ENCODE data around the gene SPATA1.

DNA sequence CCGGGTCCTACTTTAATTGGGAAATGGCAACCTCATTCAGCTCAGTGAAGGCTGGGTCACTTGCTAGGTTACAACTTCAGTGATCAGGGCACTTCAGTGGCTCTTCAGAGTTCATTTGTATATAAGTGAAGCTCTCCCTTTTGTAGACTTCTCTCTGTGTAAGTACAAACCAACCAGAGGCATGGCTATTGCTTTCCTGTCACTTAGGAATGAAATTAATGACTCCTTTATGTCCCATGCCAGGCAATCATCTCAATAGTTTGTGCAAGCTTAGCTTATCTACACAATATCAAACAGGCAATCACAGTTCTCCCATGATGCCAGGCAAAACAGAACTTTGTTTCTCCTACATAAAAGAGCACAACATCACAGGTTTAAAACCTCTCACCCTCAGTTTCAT, 90.8 kb downstream of the SPATA1 start:
- TF ChIP-seq EZH2 (IDR thresholded peaks at IDR 0.05; ENCODE audit: borderline replicate concordance, insufficient read depth, low read depth, low read length, poor library complexity, severe bottlenecking), result no peak
- TF ChIP-seq, protein P1, sequence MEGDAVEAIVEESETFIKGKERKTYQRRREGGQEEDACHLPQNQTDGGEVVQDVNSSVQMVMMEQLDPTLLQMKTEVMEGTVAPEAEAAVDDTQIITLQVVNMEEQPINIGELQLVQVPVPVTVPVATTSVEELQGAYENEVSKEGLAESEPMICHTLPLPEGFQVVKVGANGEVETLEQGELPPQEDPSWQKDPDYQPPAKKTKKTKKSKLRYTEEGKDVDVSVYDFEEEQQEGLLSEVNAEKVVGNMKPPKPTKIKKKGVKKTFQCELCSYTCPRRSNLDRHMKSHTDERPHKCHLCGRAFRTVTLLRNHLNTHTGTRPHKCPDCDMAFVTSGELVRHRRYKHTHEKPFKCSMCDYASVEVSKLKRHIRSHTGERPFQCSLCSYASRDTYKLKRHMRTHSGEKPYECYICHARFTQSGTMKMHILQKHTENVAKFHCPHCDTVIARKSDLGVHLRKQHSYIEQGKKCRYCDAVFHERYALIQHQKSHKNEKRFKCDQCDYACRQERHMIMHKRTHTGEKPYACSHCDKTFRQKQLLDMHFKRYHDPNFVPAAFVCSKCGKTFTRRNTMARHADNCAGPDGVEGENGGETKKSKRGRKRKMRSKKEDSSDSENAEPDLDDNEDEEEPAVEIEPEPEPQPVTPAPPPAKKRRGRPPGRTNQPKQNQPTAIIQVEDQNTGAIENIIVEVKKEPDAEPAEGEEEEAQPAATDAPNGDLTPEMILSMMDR (IDR thresholded peaks at IDR 0.05), result no peak

Data from B cell (primary cell).